ENCODE results near the gene PANK2. TPM values are rescaled to one million over a fixed set of nuclear protein-coding genes. Genes with fewer than 3 reads are reported as not detected.

PANK2 gene
- total RNA-seq, 1 donor from 2014 or later = 16.4 TPM

DNA sequence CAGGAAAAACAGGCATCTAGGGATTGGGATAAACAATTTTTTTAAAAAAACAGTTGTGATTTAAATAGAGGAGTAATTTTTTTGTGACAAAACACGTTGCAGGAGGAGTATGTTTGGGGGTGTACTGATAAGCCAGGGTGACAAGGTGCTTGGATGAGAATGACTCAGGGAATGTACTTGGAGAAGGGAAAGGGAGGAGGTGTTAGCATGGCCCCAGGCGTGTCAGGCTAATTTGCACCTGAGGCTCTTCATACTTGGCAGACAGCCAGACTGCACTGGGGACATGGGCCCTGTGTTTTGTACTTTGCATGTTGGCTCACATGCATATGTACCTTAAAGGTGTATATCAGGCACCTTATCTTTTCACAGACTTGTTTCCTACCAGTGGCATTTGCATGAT is 22.8 kb downstream of the PANK2 start:
- intact Hi-C loops (cut with micrococcal nuclease) = no loop called here
- H3K27ac ChIP-seq (replicated peaks) = no peak overlapping the region

GRCh38 chr20:3914446-3914845 is 25.3 kb downstream of the PANK2 start:
- H3K27me3 ChIP-seq (ENCODE audit: low read depth) = no peaks in the 10 kb centered on the region
- H3K36me3 ChIP-seq = peaks cover 71% of the 10 kb centered on the region
- TF ChIP-seq CTCF (IDR thresholded peaks at IDR 0.05; ENCODE audit: borderline replicate concordance) = no peak
- no peak overlapping the region for H3K4me3 ChIP-seq
- no peak overlapping the region for H3K27ac ChIP-seq (replicated peaks)
- intact Hi-C loops (cut with micrococcal nuclease) = no loop called here
- DNase-seq = no peak
- no peaks in the 10 kb centered on the region for H3K9me3 ChIP-seq (replicated peaks)
- H3K4me1 ChIP-seq = peaks cover 44% of the 10 kb centered on the region

More for the DNA sequence above, 22.8 kb downstream of the PANK2 start:
- H3K4me1 ChIP-seq = peaks cover 65% of the 10 kb centered on the region
- TF ChIP-seq CTCF (IDR thresholded peaks at IDR 0.05; ENCODE audit: borderline replicate concordance) = no peak
- H3K27me3 ChIP-seq (ENCODE audit: low read depth) = no peaks in the 10 kb centered on the region
- no peaks in the 10 kb centered on the region for H3K9me3 ChIP-seq (replicated peaks)
- DNase-seq = peak; percentile 11
- peaks cover 70% of the 10 kb centered on the region for H3K36me3 ChIP-seq
- no peak overlapping the region for H3K4me3 ChIP-seq

- TF ChIP-seq CTCF (IDR thresholded peaks at IDR 0.05; ENCODE audit: borderline replicate concordance) = no peak
- Histone ChIP-seq H3K36me3 (peaks cover 71% of the 10 kb centered on the region), H3K27ac (replicated peaks) (no peak overlapping the region), H3K4me3 (no peak overlapping the region), H3K4me1 (peaks cover 34% of the 10 kb centered on the region), H3K27me3 (ENCODE audit: low read depth) (no peaks in the 10 kb centered on the region), H3K9me3 (replicated peaks) (no peaks in the 10 kb centered on the region)
- DNase-seq = no peak
- intact Hi-C loops (cut with micrococcal nuclease) = no loop called here
Observed at GRCh38 chr20:3915691-3916090, 26.5 kb downstream of the PANK2 start.

- TF ChIP-seq CTCF (IDR thresholded peaks at IDR 0.05; ENCODE audit: borderline replicate concordance) = no peak
- Histone ChIP-seq H3K4me1 (peaks cover 37% of the 10 kb centered on the region), H3K36me3 (peaks cover 67% of the 10 kb centered on the region), H3K4me3 (no peak overlapping the region), H3K9me3 (replicated peaks) (no peaks in the 10 kb centered on the region), H3K27me3 (ENCODE audit: low read depth) (no peaks in the 10 kb centered on the region), H3K27ac (replicated peaks) (no peak overlapping the region)
- no peak for DNase-seq
- intact Hi-C loops (cut with micrococcal nuclease) = no loop called here
Observed at GRCh38 chr20:3916364-3916763, 27.2 kb downstream of the PANK2 start.

DNA sequence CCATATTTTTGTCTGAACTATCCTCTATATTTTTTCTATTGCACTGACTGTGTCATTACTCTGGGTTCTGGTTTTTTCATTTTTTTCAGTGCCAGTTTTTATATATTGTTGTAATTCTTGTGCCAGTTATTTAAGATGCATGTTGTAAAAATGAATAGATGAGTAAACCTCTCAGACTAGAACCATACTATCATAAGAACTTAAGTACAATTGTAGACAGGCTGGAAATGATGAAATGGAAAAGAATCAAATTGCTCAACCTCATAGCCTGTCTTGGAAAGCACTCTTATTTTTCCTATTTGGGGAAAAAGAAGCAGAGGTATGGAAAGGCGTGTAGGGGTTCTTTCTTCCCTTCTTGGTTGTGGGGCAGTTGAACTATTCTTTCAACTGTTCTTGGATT is 30.2 kb downstream of the PANK2 start:
- Histone ChIP-seq H3K27me3 (ENCODE audit: low read depth) (no peaks in the 10 kb centered on the region), H3K4me1 (peaks cover 53% of the 10 kb centered on the region), H3K36me3 (peaks cover 70% of the 10 kb centered on the region), H3K4me3 (no peak overlapping the region), H3K27ac (replicated peaks) (no peak overlapping the region), H3K9me3 (replicated peaks) (no peaks in the 10 kb centered on the region)
- no peak for DNase-seq
- intact Hi-C loops (cut with micrococcal nuclease) = no loop called here
- no peak for TF ChIP-seq CTCF (IDR thresholded peaks at IDR 0.05; ENCODE audit: borderline replicate concordance)
